Psoas muscle (tissue), 8 donors: ENCODE data around the gene CROCC. TPM values are rescaled to one million over a fixed set of nuclear protein-coding genes. Genes with fewer than 3 reads are reported as not detected.
A peak's percentile ranks its signal among the peaks of the same experiment; 100 is the strongest.
"Not testable (repeated sequence)": the region's sequence is repeated elsewhere in the genome, so short reads cannot be mapped to it uniquely, and the experiment has no call there.

Source experiments
- ATAC-seq, 4 donors: fragments of 200-7000 bp; cut with Tn5 transposase; one replicate each; pipeline ENCODE4 v1.9.1; 2020; ENCODE audit warnings: moderate library complexity in 3 of 4, mild to moderate bottlenecking in 2 of 4
- DNase-seq, 2 donors: peaks; one replicate each; pipeline ENCODE4 v3.0.0-alpha.2; 2020
- H3K27ac ChIP-seq: fragments of 200-600 bp; one replicate; pipeline ENCODE4 v1.8.0; 2022
- H3K27me3 ChIP-seq, 3 donors: fragments of 200-600 bp in 1 of 3; one replicate each; pipeline versions ENCODE4 v1.6.1 to v1.8.0; 2013 to 2022; ENCODE audit warnings: low read length in 2 of 3, mild to moderate bottlenecking in 2 of 3, moderate library complexity in 1 of 3; ENCODE audit not compliant: insufficient read depth in 3 of 3
- H3K36me3 ChIP-seq, 2 donors: fragments of 200-600 bp in 1 of 2; one replicate each; pipeline versions ENCODE4 v1.6.1 to v1.8.0; 2013 to 2022; ENCODE audit warnings: low read depth in 1 of 2, mild to moderate bottlenecking in 1 of 2, moderate library complexity in 1 of 2; ENCODE audit not compliant: insufficient read depth in 1 of 2
- H3K4me1 ChIP-seq: fragments of 200-600 bp; one replicate; pipeline ENCODE4 v1.8.0; 2022
- H3K4me3 ChIP-seq: fragments of 200-600 bp; one replicate; pipeline ENCODE4 v1.8.0; 2022; ENCODE audit warnings: mild to moderate bottlenecking
- H3K9me3 ChIP-seq: fragments of 200-600 bp; one replicate; pipeline ENCODE4 v1.8.0; 2022
- WGBS, 3 donors: extraction: QIAGEN DNeasy Blood & Tissue Kit; methylation state at CpG; one replicate each; pipeline versions ENCODE4 v1.1.6 to v1.1.7; 2013; 5-methylcytosine and 5-hydroxymethylcytosine counted together
- intact Hi-C, 2 donors: fragments of 100-400 bp; cut with DNase I; formaldehyde crosslinking; loops; one replicate each; pipeline versions ENCODE4 v1.11.0 to v1.14.2; 2022
- polyA plus RNA-seq, 3 donors: library from polyadenylated mRNA; stranded (reverse); fragments of 200-250 nt; gene quantifications; one replicate each; pipeline ENCODE4 v1.2.3, GENCODE V29; 2013
- total RNA-seq, 4 donors: library from RNA; stranded (reverse); fragmentation: NEBNext Ultra II Directional in 2 of 4; extraction: Animal tissue kit (Norgen Biotek cat#: 25700) in 2 of 4; gene quantifications; one replicate each; pipeline versions ENCODE4 v1.2.1 to v1.2.4, GENCODE V29; 2021 to 2023
- TF ChIP-seq, protein P1 (sequence below): fragments of 200-600 bp; IDR thresholded peaks from one replicate; pipeline ENCODE4 v1.8.0; 2022; ENCODE audit warnings: antibody characterized with exemption
- donor health status: healthy with polysubstance abuse.
- donor health status: DM: no; HTN: no; CAD: no; lungs with moderate emphysema.
- donor health status: Bipolar disorder and iron deficiency.
- donor health status: healthy.
- donor health status: DM: yes; HTN: yes; CAD: no.
- donor health status: DM: no; HTN: no; CAD: no.
- donor health status: DM: no; HTN: no; CAD: no.
- donor health status: DM: yes; HTN: yes; CAD: no.

Gene CROCC
- total and polyA plus RNA-seq, 7 donors: 3.1 to 6.5 (median 4.8) TPM

DNA sequence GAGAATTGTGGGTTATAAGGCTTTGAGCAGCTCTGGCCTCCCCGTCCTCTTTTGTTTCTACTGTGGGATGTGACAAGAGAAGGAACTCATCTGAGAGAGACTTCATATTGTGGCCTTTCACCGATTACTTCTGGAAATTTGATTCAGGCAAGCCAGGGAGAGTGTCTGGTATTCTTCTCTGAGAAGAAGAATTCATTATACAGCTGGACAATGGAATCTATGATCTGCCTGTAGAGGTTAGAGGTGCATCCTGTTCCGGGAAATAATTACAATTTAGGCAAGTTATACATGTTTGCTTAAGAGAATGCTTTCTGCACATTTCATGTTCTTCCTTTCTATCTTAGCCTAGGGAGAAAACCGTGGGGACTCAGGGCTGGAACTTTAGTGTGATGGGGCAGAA is 38.7 kb upstream of the CROCC start:
- Histone ChIP-seq H3K36me3 (no peaks in the 10 kb centered on the region), H3K9me3 (no peaks in the 10 kb centered on the region), H3K4me3 (no peak overlapping the region), H3K27ac (no peak overlapping the region), H3K4me1 (peaks cover 10% of the 10 kb centered on the region), H3K27me3 (no peaks in the 10 kb centered on the region)
- TF ChIP-seq, protein P1, sequence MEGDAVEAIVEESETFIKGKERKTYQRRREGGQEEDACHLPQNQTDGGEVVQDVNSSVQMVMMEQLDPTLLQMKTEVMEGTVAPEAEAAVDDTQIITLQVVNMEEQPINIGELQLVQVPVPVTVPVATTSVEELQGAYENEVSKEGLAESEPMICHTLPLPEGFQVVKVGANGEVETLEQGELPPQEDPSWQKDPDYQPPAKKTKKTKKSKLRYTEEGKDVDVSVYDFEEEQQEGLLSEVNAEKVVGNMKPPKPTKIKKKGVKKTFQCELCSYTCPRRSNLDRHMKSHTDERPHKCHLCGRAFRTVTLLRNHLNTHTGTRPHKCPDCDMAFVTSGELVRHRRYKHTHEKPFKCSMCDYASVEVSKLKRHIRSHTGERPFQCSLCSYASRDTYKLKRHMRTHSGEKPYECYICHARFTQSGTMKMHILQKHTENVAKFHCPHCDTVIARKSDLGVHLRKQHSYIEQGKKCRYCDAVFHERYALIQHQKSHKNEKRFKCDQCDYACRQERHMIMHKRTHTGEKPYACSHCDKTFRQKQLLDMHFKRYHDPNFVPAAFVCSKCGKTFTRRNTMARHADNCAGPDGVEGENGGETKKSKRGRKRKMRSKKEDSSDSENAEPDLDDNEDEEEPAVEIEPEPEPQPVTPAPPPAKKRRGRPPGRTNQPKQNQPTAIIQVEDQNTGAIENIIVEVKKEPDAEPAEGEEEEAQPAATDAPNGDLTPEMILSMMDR: no peak
- DNase-seq (no peak), ATAC-seq (no peak)
- WGBS, 3 donors: 58 to 66% (median 61%) methylated on average over 4 of the region's 4 CpGs
- intact Hi-C loops: no loop called here

DNA sequence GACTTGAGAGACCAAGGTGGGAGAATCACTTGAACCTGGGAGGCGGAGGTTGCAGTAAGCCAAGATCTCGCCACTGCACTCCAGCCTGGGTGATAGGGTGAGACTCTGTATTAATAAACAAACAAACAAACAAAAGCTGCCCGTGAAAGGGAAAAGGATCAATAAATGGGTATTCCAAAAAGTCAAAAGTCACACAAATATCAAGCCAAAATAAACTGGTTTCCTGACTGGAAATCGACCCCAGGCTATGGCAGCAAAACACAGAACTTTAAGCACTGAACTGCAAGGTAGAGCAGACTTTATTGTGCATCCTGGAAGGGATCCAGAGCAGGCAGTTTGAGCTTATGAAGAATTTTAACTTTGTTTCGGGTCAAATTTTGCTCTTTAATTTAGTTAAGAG is 37.2 kb upstream of the CROCC start:
- H3K36me3 ChIP-seq, DNase-seq, ATAC-seq, H3K27ac ChIP-seq, H3K9me3 ChIP-seq, H3K27me3 ChIP-seq, intact Hi-C loops, H3K4me3 ChIP-seq: not testable (repeated sequence)
- H3K4me1 ChIP-seq: peaks cover 10% of the 10 kb centered on the region
- 80 to 91% (median 90%) methylated on average over 5 of the region's 5 CpGs for WGBS, 3 donors

DNA sequence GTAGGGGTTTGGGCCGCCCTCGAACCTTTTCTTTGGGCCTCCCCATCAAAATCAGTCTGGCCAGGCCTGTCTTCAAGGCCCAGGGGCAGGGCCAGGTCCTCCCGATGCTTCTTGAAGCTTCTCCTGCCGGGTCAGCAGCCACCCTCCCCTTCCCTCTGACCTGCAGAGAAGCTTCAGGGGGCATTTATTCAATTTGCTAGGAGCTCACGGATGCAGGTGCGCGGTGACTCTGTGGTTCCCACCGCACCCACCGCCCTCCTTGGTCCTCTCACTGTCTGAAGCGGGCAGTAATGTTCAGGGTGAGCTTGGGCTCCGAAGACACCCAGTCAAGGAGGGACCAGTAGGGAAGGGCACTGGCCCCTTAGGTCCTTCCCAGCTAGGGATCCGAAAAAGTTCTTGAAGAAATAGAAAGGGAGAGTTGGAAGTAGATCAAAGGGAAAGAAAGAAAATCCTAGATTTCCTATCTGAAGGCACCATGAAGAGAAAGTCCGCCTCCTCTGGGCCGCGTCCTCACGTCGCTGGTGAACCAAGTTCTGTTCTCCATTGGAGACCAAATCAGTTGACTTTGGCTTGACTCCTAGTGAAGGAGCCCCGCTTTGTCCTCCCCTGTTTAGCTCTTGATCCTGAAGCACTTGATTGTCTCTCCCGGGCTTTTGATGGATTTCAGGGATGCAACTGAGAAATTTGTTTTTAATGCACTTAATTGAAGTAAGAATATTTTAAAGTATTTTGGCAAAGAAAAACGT is 34.7 kb upstream of the CROCC start:
- ATAC-seq (no peak), DNase-seq (no peak)
- TF ChIP-seq, protein P1: no peak
- Histone ChIP-seq H3K4me1 (peaks cover 9% of the 10 kb centered on the region), H3K27ac (no peak overlapping the region), H3K9me3 (no peaks in the 10 kb centered on the region), H3K4me3 (no peak overlapping the region), H3K36me3 (no peaks in the 10 kb centered on the region), H3K27me3 (no peaks in the 10 kb centered on the region)
- 91 to 92% (median 91%) methylated on average over 20 of the region's 20 CpGs for WGBS, 3 donors
- intact Hi-C loops: no loop called here

DNA sequence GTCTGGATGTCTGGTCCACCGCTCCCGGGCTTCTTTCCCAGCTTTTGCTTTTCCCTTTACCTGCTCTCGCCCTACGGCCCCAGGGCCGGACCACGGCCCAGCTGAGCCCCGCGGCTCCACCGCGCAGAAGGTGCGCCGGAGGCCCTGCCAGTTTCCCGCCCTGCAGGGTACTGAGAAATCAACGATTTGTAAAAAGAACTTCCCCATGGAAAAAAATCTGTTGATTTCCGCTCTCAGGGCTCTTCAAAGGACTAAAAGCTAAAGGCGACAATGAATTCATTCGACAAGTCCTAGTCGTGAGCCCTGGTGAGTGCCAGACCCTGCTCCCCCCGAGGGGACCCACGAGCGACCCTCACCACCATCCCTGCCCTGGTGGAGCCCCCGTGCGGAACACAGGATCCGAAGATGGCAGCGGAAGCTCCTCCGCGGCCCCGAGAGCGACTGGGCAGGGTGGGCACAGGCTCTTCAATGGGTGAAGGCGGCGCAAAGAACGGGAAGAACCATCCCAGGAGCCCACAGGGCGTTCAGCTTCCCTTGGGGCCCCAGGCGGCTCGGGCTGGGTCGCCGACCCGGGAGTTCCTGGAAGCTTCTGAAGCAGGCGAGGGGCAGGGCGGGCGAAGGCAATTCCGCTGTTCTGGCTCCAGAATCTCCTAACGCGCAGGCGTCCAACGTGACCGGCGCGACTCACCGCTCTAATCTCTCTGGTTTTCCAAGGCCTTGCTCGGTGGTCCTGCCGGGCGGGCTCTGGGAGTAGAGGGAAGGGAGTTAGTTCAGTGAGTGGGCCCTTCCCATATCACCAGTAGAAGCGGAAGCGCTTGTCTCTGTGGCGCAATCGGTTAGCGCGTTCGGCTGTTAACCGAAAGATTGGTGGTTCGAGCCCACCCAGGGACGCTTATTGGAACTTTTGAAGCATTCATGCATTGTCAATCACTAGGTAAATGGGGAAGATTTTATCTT is 32.6 kb upstream of the CROCC start:
- TF ChIP-seq, protein P1: peak; percentile 18
- Histone ChIP-seq H3K36me3 (no peaks in the 10 kb centered on the region), H3K4me3 (peak overlapping the region; percentile 71), H3K4me1 (no peaks in the 10 kb centered on the region), H3K27ac (peak overlapping the region; percentile 83), H3K9me3 (no peaks in the 10 kb centered on the region), H3K27me3 (no peaks in the 10 kb centered on the region)
- 6 to 18% (median 9%) methylated on average over 63 of the region's 63 CpGs for WGBS, 3 donors
- intact Hi-C loops: no loop called here
- ATAC-seq (peak; percentile 87 to 97 (median 95)), DNase-seq (peak; percentile 80 to 88)

DNA sequence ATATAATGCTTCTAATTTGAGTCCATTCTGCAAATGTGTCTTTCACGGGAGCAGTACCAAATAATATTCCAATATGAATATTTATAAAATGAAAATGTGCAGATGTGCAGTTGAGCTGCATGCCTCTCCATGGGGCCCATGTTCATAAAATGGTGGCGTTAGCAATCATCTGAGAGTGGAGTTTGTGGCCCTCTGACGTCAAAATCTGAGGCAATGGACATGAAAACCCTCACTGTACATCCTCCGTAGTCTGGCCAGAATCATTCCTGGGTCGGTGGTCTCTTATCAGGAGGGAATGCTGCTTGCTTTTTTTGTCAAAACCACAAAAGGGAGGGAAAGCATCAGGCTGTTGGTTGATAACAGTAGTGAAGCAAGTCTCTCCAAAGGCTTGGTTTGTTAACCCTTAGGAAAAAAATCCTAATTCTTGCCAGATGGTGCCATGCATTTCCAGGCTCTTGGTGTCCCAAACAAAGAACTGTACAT is 31.2 kb upstream of the CROCC start:
- WGBS, 3 donors: 83 to 85% (median 85%) methylated on average over 5 of the region's 5 CpGs
- ATAC-seq, H3K27ac ChIP-seq, DNase-seq, H3K36me3 ChIP-seq, H3K4me1 ChIP-seq, H3K9me3 ChIP-seq, H3K27me3 ChIP-seq, intact Hi-C loops, H3K4me3 ChIP-seq: not testable (repeated sequence)

DNA sequence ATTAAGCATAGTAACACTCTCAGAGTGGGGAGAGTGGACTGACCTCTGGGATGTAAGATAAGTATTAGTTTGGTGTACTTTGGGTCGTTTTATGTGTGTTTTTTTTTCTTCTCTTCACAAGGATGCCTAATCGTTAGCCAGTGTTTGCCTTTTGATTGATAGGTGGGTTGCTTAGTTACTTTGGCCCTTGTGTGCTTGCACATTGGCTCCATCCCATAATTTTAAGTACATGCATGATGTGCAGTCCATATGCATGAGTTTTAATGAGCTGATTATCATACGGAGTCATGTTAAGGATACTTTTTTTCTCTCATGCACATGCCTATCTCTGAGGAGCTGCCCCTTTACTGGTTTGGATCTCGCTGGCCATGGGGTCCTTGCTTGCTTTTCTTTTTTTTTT is 30.7 kb upstream of the CROCC start:
- DNase-seq, ATAC-seq, H3K36me3 ChIP-seq, H3K27me3 ChIP-seq, H3K9me3 ChIP-seq, H3K27ac ChIP-seq, H3K4me1 ChIP-seq, intact Hi-C loops, H3K4me3 ChIP-seq: not testable (repeated sequence)
- 66 to 69% (median 66%) methylated on average over 4 of the region's 4 CpGs for WGBS, 3 donors

DNA sequence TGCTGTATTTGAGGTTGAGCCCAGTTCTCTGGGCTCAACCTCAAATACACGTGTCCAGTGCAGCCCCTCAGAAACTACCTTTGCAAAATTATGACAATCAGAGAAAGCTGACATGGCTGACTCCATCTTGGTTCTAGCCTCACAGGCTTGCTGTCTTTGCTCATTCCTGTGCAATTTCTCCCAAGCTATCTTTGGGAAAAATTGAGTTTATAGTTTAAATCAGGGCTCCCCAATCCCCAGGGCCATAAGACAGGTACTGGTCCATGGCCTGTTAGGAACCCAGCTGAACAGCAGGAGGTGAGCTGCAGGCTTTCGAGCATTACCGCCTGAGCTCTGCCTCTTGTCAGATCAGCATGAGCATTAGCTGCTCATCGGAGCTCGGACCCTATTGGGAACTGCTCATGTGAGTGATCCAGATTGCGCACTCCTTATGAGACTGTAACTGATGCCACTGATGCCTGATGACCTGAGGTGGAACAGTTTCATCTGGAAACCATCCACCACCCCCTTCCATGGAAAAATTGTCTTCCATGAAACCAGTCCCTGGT is 28.7 kb upstream of the CROCC start:
- H3K4me3 ChIP-seq, H3K27me3 ChIP-seq, ATAC-seq, H3K9me3 ChIP-seq, H3K4me1 ChIP-seq, H3K27ac ChIP-seq, H3K36me3 ChIP-seq, intact Hi-C loops, DNase-seq: not testable (repeated sequence)
- 67 to 77% (median 76%) methylated on average over 6 of the region's 6 CpGs for WGBS, 3 donors

DNA sequence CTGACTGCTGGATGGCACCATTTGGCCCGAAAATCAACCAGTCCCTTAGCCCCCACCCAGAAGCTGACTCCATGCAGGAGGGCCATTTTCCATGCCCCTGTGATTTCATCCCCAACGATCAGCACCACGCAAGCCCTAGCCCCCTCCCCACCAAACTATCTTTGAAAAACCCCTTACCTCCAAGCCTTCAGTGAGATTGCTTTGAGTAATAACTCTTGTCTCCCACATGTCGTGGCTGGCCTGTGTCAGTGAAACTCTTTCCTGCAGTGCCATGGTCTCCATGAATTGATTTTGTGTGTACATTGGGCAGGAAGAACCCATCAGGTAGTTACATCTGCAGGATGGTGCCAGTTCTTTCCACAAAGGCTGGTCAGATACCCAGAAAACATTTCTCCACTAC is 27.9 kb upstream of the CROCC start:
- H3K9me3 ChIP-seq, H3K27me3 ChIP-seq, H3K27ac ChIP-seq, DNase-seq, H3K4me3 ChIP-seq, H3K36me3 ChIP-seq, H3K4me1 ChIP-seq, ATAC-seq, intact Hi-C loops: not testable (repeated sequence)
- WGBS, 3 donors: 66 to 81% (median 70%) methylated on average over 4 of the region's 4 CpGs
